Stimulated activated CD4-positive, alpha-beta T cell treated with anti-CD3 and anti-CD28 coated beads, Interleukin-4, amount 100 ng/mL, for 24 hours (primary cell): ENCODE measurements around the gene RELN.
"Not testable (repeated sequence)": the region's sequence is repeated elsewhere in the genome, so short reads cannot be mapped to it uniquely, and the experiment has no call there.

Source experiments
- DNase-seq: peaks from one replicate; pipeline ENCODE4 v3.0.0-alpha.2; 2020

Gene RELN

DNA sequence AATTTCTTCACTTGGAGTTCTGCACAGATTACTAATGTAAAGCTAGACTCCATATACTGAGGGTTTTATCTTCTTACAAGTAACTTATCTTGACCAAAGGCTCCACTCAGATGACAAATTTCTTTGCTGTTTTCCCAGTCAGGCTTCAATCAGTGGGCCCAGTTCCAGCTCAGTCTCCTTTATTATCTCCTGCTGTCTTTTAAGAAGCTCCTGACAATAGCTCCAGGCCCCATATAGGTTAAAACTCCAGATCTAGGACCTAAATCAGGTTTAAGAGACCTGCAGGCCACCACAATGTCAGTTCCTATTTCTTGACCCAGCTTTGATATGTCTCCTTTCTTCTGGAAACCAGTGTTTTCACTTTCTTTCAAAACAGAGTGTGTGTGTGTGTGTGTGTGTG is 165.2 kb downstream of the RELN start:
- no peak for DNase-seq

- no peak for DNase-seq
Measured at GRCh38 chr7:103823084-103823483, 166.4 kb downstream of the RELN start.

DNA sequence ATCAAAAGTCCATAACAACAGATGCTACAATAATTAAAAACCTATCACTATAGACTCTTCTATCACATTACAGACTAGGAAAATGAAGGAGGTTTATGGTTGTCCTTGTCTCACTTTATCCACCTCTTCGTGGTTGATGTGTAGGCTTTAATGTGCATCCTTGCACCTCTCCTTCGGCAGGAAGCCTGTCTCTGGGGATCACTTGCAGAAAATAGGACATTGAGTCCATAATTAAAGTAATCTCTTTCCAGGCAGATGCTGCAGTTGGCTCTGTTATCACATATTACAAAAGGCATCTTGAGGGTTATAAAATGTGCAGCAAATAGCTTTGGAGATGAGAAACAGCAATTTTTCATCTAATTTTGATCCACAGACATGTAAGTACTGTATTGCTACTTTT is 168.4 kb downstream of the RELN start:
- no peak for DNase-seq

DNA sequence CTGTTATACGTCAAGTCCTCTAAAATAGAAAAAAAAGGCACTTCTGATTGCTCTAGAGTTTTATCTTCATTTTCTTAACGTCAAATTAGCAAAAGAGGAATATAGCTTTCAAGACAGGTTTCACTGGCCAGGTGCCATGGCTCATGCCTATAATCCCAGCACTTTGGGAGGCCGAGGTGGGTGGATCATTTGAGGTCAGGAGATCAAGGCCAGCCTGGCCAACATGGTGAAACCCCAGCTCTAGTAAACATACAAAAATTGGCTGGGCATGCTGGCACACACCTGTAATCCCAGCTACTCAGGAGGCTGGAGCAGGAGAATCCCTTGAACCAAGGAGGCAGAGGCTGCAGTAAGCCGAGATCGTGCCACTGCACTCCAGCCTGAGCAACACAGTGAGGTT is 173.5 kb downstream of the RELN start:
- DNase-seq: not testable (repeated sequence)

- no peak for DNase-seq
Measured at GRCh38 chr7:103813970-103814369, 175.5 kb downstream of the RELN start.

DNA sequence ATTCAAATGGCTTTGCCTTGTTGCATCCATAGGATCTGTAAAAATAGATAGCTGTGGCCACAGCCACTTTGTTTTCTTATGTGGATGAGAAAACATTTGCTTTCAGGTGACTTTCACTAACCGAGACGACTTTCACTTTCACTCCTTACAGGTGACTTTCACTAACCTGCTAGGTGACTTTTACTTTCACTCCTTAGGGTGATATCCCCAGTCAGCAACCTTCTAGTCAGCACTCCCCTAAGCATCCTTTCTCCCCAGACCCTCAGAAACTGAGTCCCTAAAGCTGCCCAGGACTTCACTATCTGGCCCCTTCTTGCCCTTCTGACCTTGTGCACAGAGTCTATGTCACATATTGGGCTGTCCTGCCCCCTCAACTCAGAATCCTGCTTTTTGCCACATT is 177.5 kb downstream of the RELN start:
- DNase-seq: no peak

DNA sequence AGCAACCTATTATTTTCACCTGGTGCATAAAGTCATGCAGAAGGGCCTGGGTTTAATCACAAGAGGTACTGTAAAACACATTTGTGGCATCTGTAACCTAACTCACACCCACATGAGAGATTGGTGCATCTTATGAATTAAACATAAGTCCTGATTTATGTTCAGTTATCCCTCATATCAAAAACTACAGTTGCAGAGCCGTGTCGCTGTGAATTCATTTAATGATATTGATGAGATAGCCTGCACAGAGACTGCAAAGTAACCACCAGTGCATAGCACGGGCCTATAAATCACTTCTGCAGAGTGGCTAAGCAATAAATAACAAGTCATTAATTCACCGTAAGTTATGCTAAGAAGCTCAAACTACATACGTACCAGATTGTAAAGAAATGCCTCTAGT is 178.2 kb downstream of the RELN start:
- DNase-seq: no peak

- no peak for DNase-seq
Measured at GRCh38 chr7:103810112-103810744, 179.2 kb downstream of the RELN start.

- no peak for DNase-seq
Measured at GRCh38 chr7:103809229-103809994, 180.0 kb downstream of the RELN start.

DNA sequence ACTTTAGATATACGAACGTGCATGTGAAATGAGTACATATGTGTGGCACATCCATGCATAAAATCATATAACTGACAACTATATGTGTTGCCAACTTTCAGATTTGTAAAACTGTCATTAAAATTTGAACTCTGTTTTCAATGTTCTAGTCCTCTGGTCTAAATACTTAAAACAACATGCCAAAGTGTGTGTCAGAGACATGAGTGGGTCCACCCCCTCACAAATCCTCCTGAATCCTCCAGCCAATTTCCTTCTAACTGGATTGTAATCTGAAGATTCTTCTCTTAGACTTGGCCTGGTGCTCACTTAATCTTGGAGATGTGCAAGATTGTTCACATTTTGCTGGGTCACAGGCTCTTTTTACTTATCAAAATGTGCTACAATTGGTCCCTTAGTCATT is 184.1 kb downstream of the RELN start:
- no peak for DNase-seq

DNA sequence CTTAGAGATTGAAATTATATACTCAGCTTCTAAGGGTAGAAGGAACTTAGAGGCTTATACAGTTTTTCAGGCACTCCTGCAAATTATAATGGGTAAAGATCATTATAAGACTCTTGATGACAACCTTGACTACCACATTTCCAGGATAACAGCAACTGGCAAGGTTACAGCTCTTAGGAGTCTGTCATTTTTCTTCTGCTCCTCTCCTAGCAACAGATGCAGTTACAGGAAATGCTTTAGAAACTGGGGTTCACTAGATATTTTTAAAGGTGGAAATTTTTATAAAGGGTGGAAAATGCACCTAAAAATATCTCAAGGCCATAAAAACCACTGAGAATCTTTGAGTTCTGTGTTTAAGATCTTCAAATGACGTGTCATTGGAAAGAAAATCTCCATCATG is 185.8 kb downstream of the RELN start:
- DNase-seq: no peak

- DNase-seq: no peak
Measured at GRCh38 chr7:103799298-103799697, 190.2 kb downstream of the RELN start.

DNA sequence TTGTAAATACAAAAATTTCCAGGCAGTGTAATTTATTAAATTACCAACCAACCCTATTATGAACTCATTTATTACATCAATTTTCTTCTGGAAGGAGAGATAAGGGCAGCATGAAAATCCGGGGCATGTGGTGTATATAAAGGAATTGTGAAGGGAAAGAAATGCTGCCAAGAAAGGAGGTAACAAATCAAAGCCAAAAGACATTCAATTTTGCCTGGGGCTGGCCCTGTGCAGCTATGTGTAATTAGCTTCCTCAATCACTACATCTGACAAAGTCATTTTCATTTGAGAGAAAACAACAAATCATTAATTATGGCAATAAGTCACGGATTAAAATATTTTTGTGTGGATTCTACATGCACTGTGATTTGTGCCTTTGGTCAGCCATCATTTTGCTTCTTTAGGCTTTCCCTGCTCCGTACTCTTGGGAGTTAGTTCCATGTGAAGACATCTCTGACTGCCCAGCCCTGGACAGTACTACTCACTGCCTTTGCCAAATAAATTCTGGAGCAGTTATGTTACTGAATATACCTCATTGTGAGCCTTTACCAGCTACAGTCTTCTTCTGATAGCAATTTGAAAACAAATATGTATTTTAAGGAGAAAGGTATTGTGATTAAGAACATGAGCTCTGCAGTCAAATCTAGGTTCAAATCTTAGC is 191.7 kb downstream of the RELN start:
- DNase-seq: no peak

DNA sequence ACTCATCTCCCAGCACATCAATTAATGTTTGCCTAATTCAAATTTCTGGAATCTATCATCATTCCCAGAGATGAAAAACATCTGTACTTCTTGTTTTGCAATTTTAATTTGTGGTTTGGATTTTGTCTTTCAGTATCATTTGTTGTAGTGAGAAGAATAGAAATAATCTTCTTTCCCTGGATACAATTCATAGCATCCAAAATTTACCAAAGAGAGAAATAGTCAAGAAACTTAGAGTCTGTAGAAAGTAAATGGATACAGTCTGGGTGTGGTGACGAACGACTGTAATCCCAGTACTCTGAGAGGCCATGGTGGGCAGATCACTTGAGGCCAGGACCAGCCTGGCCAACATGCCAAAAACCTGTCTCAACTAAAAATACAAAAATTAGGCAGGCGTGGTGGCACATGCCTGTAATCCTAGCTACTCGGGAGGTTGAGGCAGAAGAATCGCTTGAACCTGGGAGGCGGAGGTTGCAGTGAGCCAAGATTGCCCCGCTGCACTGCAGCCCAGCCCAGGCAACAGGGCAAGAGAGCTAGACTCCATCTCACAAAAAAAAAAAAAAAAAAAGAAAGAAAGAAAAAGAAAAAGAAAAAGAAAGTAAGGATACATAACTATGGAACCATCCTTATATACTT is 193.0 kb downstream of the RELN start:
- DNase-seq: no peak

DNA sequence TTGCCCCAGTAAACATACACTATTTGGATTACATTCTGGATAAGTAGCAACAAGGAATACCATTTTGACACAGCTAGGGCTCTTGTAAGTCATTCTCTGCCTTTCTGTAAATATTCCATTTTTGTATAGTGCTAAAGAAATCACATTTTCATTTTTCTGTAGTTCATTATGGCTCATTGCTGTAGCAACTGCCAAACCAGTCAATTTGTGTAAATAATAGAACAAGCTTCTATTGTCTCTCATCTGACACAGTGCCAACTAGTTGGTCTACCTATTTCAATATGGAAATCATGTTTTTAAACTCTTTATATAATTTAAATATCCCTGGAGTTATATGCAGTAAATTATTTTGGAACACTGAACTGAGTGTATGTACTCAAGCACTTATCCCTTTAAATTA is 193.7 kb downstream of the RELN start:
- DNase-seq: no peak

GRCh38 chr7:103795107-103795506 is 194.4 kb downstream of the RELN start:
- no peak for DNase-seq

DNA sequence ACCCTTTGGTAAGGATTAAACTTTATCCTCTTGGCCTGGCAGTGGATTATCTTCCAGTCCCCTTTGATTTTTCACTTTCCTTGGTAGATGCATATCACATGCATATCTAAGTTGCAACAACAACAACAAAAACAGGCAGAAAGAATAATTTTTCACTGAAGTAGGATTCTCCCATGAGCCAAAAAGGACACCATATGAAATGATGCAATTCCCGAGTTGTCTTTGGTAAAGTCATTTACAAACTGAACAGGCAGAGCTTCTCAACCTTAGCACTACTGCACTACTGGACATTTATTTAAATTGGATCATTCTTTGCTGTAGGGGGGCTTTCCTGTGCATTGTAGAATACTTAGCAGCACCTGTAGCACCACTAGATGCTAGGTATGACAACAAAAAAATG is 195.0 kb downstream of the RELN start:
- DNase-seq: no peak

- DNase-seq: no peak
Measured at GRCh38 chr7:103793614-103794013, 195.8 kb downstream of the RELN start.

DNA sequence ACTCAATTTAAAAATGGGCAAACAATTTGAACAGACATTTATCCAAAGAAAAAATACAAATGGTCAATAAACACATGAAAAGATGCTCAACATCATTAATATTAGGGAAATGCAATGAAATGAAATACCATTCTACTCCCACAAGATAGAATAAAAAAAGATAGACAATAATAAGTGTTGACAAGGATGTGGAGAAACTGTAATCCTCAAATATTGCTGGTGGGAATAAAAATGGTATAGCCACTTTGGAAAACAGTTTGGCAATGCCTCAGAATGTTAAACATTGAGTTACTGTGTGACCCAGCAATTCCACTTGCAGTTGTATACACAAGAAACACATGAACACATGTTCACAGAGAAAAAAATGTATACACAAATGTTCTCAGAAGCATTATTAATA is 197.6 kb downstream of the RELN start:
- no peak for DNase-seq

GRCh38 chr7:103787041-103787440 is 202.4 kb downstream of the RELN start:
- not testable (repeated sequence) for DNase-seq

DNA sequence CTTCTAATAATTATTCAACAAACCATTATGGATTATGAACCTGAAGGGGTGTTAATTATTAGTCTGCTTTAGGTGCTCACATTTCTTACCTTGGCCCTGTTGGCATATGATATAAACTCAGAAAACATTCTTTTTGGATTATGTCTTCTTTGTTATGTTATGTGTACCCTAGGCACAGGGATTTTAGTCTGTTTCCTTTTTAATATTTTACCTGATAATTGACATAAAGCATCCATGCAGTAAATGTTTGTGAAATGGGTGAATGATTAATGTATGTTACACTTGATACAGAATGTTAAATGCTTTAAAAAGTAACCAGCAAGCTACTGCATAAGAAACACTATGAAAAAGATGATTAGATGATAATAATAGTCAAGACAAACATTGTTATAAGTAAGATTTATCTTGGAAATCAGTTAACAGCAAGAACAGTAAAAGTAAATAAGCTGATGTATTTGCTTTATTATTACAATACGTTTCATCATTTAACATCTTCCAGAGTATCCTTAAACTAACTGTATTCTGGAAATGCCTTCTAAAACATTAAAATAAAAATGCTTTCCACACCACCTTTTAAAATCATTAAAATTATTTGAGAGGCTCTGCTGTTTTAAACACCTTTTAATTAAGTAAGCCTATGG is 204.7 kb downstream of the RELN start:
- no peak for DNase-seq

GRCh38 chr7:103781409-103781808 is 208.0 kb downstream of the RELN start:
- DNase-seq: no peak

DNA sequence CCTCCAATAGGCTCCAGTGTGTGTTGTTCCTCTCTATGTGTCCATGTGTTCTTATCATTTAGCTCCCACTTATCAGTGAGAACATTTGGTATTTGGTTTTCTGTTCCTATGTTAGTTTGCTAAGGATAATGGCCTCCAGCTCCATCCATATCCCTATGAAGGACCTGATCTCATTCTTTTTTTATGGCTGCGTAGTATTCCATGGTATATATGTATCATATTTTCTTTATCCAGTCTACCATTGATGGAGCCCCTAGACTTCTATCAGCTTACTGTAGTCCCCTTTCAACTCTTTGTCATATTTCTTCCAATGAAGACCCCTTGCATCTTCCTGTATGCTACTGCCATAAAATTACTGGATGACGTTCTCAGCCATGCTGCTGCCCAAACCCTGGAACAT is 208.9 kb downstream of the RELN start:
- not testable (repeated sequence) for DNase-seq
